Measurements from ENCODE around the gene ANKRD33B.

DNA sequence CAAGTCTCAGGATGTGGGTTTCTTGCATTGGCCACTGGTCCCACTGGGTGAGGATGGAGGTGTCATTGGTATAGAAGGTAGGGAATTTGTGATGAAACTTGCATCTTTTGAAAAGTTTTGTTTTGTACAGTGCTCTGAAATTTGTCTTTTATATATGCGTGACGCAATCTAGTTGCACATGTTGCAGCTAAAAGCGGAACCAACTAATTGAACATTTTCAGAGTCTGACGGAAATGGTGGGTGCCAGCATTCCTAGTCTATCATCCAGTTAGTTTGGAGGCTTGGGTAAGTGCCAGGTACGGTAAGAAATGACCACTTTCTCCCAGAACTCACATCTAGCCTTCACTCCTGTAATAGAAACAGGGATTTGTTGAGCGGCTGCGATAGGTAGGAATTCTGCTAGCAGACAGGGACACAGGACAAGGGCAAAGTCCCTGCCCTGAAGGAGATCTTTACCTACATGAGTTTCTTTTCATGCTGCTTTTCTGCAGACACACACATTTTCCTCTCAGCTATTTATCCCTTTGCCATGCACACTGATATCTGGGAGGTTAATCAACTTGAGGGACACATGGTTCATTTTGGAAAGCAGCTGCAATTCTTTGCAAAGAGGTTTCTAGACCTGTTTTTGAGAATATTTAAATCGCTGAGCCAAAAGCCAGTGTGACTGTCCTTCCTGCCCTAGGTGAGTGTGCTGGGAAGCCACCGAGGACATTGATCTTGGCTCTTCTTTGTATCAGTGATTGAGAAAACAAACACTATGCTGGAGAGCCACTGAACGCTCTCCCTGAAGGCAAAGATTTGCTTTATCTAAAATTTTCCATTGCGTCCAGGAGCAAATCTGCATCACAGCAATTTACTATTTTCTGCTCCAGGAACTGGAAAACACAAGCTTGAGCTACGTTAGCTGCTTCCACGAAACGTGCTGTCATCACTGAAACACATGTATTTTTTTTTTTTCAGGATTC, 107.5 kb downstream of the ANKRD33B start:
- TF ChIP-seq, protein P1, sequence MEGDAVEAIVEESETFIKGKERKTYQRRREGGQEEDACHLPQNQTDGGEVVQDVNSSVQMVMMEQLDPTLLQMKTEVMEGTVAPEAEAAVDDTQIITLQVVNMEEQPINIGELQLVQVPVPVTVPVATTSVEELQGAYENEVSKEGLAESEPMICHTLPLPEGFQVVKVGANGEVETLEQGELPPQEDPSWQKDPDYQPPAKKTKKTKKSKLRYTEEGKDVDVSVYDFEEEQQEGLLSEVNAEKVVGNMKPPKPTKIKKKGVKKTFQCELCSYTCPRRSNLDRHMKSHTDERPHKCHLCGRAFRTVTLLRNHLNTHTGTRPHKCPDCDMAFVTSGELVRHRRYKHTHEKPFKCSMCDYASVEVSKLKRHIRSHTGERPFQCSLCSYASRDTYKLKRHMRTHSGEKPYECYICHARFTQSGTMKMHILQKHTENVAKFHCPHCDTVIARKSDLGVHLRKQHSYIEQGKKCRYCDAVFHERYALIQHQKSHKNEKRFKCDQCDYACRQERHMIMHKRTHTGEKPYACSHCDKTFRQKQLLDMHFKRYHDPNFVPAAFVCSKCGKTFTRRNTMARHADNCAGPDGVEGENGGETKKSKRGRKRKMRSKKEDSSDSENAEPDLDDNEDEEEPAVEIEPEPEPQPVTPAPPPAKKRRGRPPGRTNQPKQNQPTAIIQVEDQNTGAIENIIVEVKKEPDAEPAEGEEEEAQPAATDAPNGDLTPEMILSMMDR (IDR thresholded peaks at IDR 0.05), result no peak
- TF ChIP-seq POLR2AphosphoS5 (IDR thresholded peaks at IDR 0.05; ENCODE audit: insufficient read depth in 1 of 2, low read depth in 1 of 2) (no peak), POLR2A (IDR thresholded peaks at IDR 0.05) (no peak)

All from vagina (tissue), 2 donors.